Natural killer cell treated with Interleukin-12 subunit alpha and Interleukin-12 subunit beta and Interleukin-15 and Interleukin-18, amount 100 ng/mL, for 72 hours (primary cell): ENCODE data around the gene PTPRD. TPM values are rescaled to one million over a fixed set of nuclear protein-coding genes. Genes with fewer than 3 reads are reported as not detected.

Experiments used
- ATAC-seq, 2 donors: fragments of 150-1000 bp; cut with Tn5 transposase in 1 of 2; sonication (Bioruptor Pico), chemical (Tn5 transposase) in 1 of 2; 2 replicates each; pipeline ENCODE4 v1.10.0; 2021
- DNase-seq: peaks from one replicate; pipeline ENCODE4 v3.0.0; 2022; ENCODE audit warnings: low spot score
- H3K27ac Mint-ChIP-seq, 2 donors: 1 replicate in 1 of 2; 2 replicates in 1 of 2; pipeline ENCODE4 v1.8.0; 2022; ENCODE audit warnings: mixed read lengths in 2 of 2, mild to moderate bottlenecking in 1 of 2, moderate library complexity in 1 of 2
- H3K27me3 Mint-ChIP-seq, 2 donors: 1 replicate in 1 of 2; 2 replicates in 1 of 2; pipeline ENCODE4 v1.8.0; 2022; ENCODE audit warnings: mixed read lengths in 2 of 2
- H3K36me3 Mint-ChIP-seq: one replicate; pipeline ENCODE4 v1.8.0; 2022; ENCODE audit warnings: mixed read lengths
- H3K4me1 Mint-ChIP-seq, 2 donors: 1 replicate in 1 of 2; 2 replicates in 1 of 2; pipeline ENCODE4 v1.8.0; 2022; ENCODE audit warnings: low read depth in 2 of 2, mixed read lengths in 2 of 2, mild to moderate bottlenecking in 1 of 2
- H3K4me3 Mint-ChIP-seq: one replicate; pipeline ENCODE4 v1.8.0; 2022; ENCODE audit warnings: mixed read lengths
- H3K9me3 Mint-ChIP-seq: 2 replicates; pipeline ENCODE4 v1.8.0; 2022; ENCODE audit warnings: mixed read lengths
- total RNA-seq, 2 donors: library from RNA; stranded (reverse); gene quantifications; one replicate each; pipeline ENCODE4 v1.2.3, GENCODE V29; 2022

Gene PTPRD
- total RNA-seq, 2 donors from 2014 or later: 0.53 to 3.7 TPM

GRCh38 chr9:9215050-9215449 is 1397.8 kb downstream of the PTPRD start:
- Mint-ChIP-seq H3K36me3 (no peaks in the 10 kb centered on the region), H3K27ac (no peak overlapping the region), H3K27me3 (no peaks in the 10 kb centered on the region), H3K4me3 (no peak overlapping the region), H3K9me3 (no peaks in the 10 kb centered on the region), H3K4me1 (no peaks in the 10 kb centered on the region)
- DNase-seq (no peak), ATAC-seq (no peak)

- no peaks in the 10 kb centered on the region for H3K9me3 Mint-ChIP-seq
- no peaks in the 10 kb centered on the region for H3K36me3 Mint-ChIP-seq
- no peaks in the 10 kb centered on the region for H3K27me3 Mint-ChIP-seq
These were observed 1398.7 kb downstream of the PTPRD start for GRCh38 chr9:9214066-9214465.

GRCh38 chr9:9212963-9213362 is 1399.8 kb downstream of the PTPRD start:
- Mint-ChIP-seq H3K4me1 (no peaks in the 10 kb centered on the region), H3K4me3 (no peak overlapping the region), H3K36me3 (no peaks in the 10 kb centered on the region), H3K9me3 (no peaks in the 10 kb centered on the region), H3K27me3 (no peaks in the 10 kb centered on the region), H3K27ac (no peak overlapping the region)
- ATAC-seq (no peak), DNase-seq (no peak)

More at GRCh38 chr9:9214066-9214465, 1398.7 kb downstream of the PTPRD start:
- Mint-ChIP-seq H3K4me3 (no peak overlapping the region), H3K27ac (no peak overlapping the region), H3K4me1 (no peaks in the 10 kb centered on the region)
- DNase-seq (no peak), ATAC-seq (no peak)

GRCh38 chr9:9202276-9202675 is 1410.5 kb downstream of the PTPRD start:
- Mint-ChIP-seq H3K27ac (no peak overlapping the region), H3K27me3 (no peaks in the 10 kb centered on the region), H3K9me3 (peaks cover 19% of the 10 kb centered on the region), H3K4me3 (no peak overlapping the region), H3K4me1 (no peaks in the 10 kb centered on the region), H3K36me3 (no peaks in the 10 kb centered on the region)
- ATAC-seq (no peak), DNase-seq (no peak)

- ATAC-seq: no peak
- DNase-seq: no peak
- no peaks in the 10 kb centered on the region for H3K36me3 Mint-ChIP-seq
- peaks cover 23% of the 10 kb centered on the region for H3K9me3 Mint-ChIP-seq
- no peaks in the 10 kb centered on the region for H3K27me3 Mint-ChIP-seq
- H3K27ac Mint-ChIP-seq: no peak overlapping the region
- H3K4me3 Mint-ChIP-seq: no peak overlapping the region
- no peaks in the 10 kb centered on the region for H3K4me1 Mint-ChIP-seq
These were observed 1426.7 kb downstream of the PTPRD start for GRCh38 chr9:9186086-9186485.

GRCh38 chr9:9182431-9182830 is 1430.4 kb downstream of the PTPRD start:
- no peak for DNase-seq
- H3K4me3 Mint-ChIP-seq: no peak overlapping the region
- no peaks in the 10 kb centered on the region for H3K27me3 Mint-ChIP-seq
- H3K4me1 Mint-ChIP-seq: no peaks in the 10 kb centered on the region
- ATAC-seq: no peak
- H3K27ac Mint-ChIP-seq: no peak overlapping the region
- peaks cover 17% of the 10 kb centered on the region for H3K9me3 Mint-ChIP-seq
- H3K36me3 Mint-ChIP-seq: no peaks in the 10 kb centered on the region

- H3K9me3 Mint-ChIP-seq: peaks cover 19% of the 10 kb centered on the region
- H3K4me1 Mint-ChIP-seq: no peaks in the 10 kb centered on the region
- no peaks in the 10 kb centered on the region for H3K36me3 Mint-ChIP-seq
- DNase-seq (no peak), ATAC-seq (no peak)
- no peak overlapping the region for H3K27ac Mint-ChIP-seq
- no peaks in the 10 kb centered on the region for H3K27me3 Mint-ChIP-seq
- no peak overlapping the region for H3K4me3 Mint-ChIP-seq
These were observed 1435.7 kb downstream of the PTPRD start for GRCh38 chr9:9177081-9177480.

- Mint-ChIP-seq H3K27me3 (no peaks in the 10 kb centered on the region), H3K36me3 (no peaks in the 10 kb centered on the region), H3K4me1 (no peaks in the 10 kb centered on the region), H3K9me3 (peaks cover 19% of the 10 kb centered on the region), H3K4me3 (no peak overlapping the region), H3K27ac (no peak overlapping the region)
- DNase-seq (no peak), ATAC-seq (no peak)
These were observed 1438.4 kb downstream of the PTPRD start for GRCh38 chr9:9174358-9174757.

GRCh38 chr9:9173264-9173663 is 1439.5 kb downstream of the PTPRD start:
- DNase-seq (no peak), ATAC-seq (no peak)
- H3K36me3 Mint-ChIP-seq: no peaks in the 10 kb centered on the region
- no peak overlapping the region for H3K4me3 Mint-ChIP-seq
- H3K27me3 Mint-ChIP-seq: no peaks in the 10 kb centered on the region
- peaks cover 18% of the 10 kb centered on the region for H3K9me3 Mint-ChIP-seq
- H3K27ac Mint-ChIP-seq: no peak overlapping the region
- no peaks in the 10 kb centered on the region for H3K4me1 Mint-ChIP-seq

GRCh38 chr9:9170439-9171134 is 1442.2 kb downstream of the PTPRD start:
- Mint-ChIP-seq H3K4me3 (no peak overlapping the region), H3K9me3 (peaks cover 16% of the 10 kb centered on the region), H3K27ac (no peak overlapping the region), H3K27me3 (no peaks in the 10 kb centered on the region), H3K4me1 (no peaks in the 10 kb centered on the region), H3K36me3 (no peaks in the 10 kb centered on the region)
- ATAC-seq: no peak
- no peak for DNase-seq

GRCh38 chr9:9142001-9142400 is 1470.8 kb downstream of the PTPRD start:
- Mint-ChIP-seq H3K36me3 (no peaks in the 10 kb centered on the region), H3K9me3 (peaks cover 4% of the 10 kb centered on the region), H3K27ac (no peak overlapping the region), H3K27me3 (no peaks in the 10 kb centered on the region), H3K4me3 (no peak overlapping the region), H3K4me1 (no peaks in the 10 kb centered on the region)
- ATAC-seq (no peak), DNase-seq (no peak)

GRCh38 chr9:9133526-9133925 is 1479.3 kb downstream of the PTPRD start:
- DNase-seq (no peak), ATAC-seq (no peak)
- peaks cover 6% of the 10 kb centered on the region for H3K36me3 Mint-ChIP-seq
- no peak overlapping the region for H3K27ac Mint-ChIP-seq
- H3K27me3 Mint-ChIP-seq: no peaks in the 10 kb centered on the region
- H3K9me3 Mint-ChIP-seq: peaks cover 5% of the 10 kb centered on the region
- no peaks in the 10 kb centered on the region for H3K4me1 Mint-ChIP-seq
- no peak overlapping the region for H3K4me3 Mint-ChIP-seq

- peaks cover 7% of the 10 kb centered on the region for H3K9me3 Mint-ChIP-seq
- no peak for ATAC-seq
- H3K36me3 Mint-ChIP-seq: no peaks in the 10 kb centered on the region
These were observed 1488.2 kb downstream of the PTPRD start for GRCh38 chr9:9124616-9125015.

GRCh38 chr9:9122230-9122875 is 1490.4 kb downstream of the PTPRD start:
- no peak for ATAC-seq
- DNase-seq: no peak
- Mint-ChIP-seq H3K4me3 (no peak overlapping the region), H3K27ac (no peak overlapping the region), H3K36me3 (no peaks in the 10 kb centered on the region), H3K4me1 (no peaks in the 10 kb centered on the region), H3K27me3 (no peaks in the 10 kb centered on the region), H3K9me3 (peaks cover 4% of the 10 kb centered on the region)

More at GRCh38 chr9:9124616-9125015, 1488.2 kb downstream of the PTPRD start:
- DNase-seq: no peak
- Mint-ChIP-seq H3K27ac (no peak overlapping the region), H3K27me3 (no peaks in the 10 kb centered on the region), H3K4me3 (no peak overlapping the region), H3K4me1 (no peaks in the 10 kb centered on the region)
